GM12864 (cell line): ENCODE results near the gene PIGP.
"Not testable (repeated sequence)": the region's sequence is repeated elsewhere in the genome, so short reads cannot be mapped to it uniquely, and the experiment has no call there.

ENCODE experiments used
- DNase-seq: peaks from one replicate; pipeline ENCODE4 v3.0.0-alpha.2; 2011; ENCODE audit warnings: low read depth
- H3K4me3 ChIP-seq: 2 replicates; pipeline ENCODE4 v1.5.1; 2011; ENCODE audit warnings: mild to moderate bottlenecking, low read depth, low read length, control low read depth
- TF ChIP-seq, protein P1 (sequence below): IDR thresholded peaks from 2 replicates; pipeline ENCODE4 v1.5.1; 2011; ENCODE audit warnings: low read depth, mild to moderate bottlenecking, moderate library complexity, low read length, control low read depth, inconsistent platforms; ENCODE audit errors: missing control alignments

The PIGP gene

DNA sequence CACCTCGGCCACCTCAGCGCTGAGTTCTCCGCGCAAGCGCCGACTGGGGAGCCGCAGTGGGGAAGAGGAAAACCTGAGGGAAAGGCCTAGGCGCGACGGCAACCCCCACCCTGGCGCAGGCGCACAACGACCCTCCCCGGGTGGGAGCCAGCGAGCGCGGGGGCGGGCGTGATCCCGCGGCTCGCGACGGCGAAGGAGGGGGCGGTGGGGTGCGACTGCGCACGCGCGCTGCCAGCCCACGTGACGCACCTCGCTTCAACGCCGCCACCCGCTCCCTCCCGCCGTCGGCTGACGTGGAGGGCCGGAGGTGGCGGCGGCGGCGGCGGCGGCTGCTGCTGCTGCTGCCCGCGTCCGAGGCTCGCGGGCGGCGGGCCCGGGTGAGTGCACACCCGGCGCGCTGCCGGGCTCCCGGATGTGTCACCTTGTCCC is at the start of gene PIGP, which contains the start of gene TTC3:
PIGP (minus strand) TSS at position 84 of the 429 bp plus-strand sequence. CDS start 556 bp downstream, outside the sequence.
TTC3 (plus strand) TSS at position 267 of the 429 bp plus-strand sequence. CDS start 14,004 bp downstream, outside the sequence.
- DNase-seq, result peak; percentile 75
- TF ChIP-seq, protein P1, sequence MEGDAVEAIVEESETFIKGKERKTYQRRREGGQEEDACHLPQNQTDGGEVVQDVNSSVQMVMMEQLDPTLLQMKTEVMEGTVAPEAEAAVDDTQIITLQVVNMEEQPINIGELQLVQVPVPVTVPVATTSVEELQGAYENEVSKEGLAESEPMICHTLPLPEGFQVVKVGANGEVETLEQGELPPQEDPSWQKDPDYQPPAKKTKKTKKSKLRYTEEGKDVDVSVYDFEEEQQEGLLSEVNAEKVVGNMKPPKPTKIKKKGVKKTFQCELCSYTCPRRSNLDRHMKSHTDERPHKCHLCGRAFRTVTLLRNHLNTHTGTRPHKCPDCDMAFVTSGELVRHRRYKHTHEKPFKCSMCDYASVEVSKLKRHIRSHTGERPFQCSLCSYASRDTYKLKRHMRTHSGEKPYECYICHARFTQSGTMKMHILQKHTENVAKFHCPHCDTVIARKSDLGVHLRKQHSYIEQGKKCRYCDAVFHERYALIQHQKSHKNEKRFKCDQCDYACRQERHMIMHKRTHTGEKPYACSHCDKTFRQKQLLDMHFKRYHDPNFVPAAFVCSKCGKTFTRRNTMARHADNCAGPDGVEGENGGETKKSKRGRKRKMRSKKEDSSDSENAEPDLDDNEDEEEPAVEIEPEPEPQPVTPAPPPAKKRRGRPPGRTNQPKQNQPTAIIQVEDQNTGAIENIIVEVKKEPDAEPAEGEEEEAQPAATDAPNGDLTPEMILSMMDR, result no peak
- H3K4me3 ChIP-seq, result peak within 1 kb of the TSS; percentile 78

DNA sequence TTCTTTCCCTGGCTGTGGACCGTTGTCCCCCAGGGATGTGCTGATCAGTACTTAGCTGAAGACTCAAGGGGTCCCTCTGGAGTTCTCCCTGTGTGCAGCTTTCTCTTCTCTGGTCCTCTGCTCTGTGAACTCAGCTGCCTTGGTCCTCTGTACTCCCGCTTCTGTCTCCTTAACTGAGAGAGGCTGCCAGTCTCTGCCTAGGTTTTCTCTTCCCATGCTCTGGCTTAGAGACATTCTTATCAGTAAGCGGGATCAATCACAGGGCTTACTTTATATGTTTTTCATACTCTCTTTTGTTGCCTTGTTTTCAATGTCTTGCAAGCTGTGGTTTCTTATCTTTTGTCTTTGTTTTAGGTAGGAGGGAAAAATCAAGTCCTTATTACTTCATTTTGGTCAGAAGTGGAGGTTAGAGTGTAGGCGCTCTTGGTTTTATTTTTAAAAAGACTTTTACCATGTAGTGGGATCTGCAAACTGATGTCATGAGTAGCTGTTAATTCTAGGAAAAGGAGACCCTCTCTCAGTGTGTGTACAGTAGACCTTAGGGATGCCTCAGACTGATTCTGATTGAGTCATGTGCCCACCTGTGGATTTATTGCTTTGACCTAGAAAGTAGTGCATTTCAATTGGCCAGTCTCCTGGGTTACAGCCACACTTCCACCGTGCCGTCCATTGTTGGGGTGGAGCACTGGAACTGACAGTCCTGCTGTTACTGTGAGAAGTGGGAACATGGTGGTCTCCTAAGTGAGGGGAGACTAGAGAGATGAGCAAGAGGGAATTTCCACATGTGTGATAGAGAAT is 46.7 kb upstream of the PIGP start:
- no peak overlapping the region for H3K4me3 ChIP-seq
- no peak for DNase-seq
- TF ChIP-seq, protein P1, result no peak

- H3K4me3 ChIP-seq, result no peak overlapping the region
- no peak for DNase-seq
Measured at GRCh38 chr21:37118187-37118826, 45.4 kb upstream of the PIGP start.

GRCh38 chr21:37117204-37117603 is 44.3 kb upstream of the PIGP start:
- TF ChIP-seq, protein P1, result no peak
- no peak for DNase-seq
- H3K4me3 ChIP-seq, result no peak overlapping the region

More at GRCh38 chr21:37118187-37118826, 45.4 kb upstream of the PIGP start:
- TF ChIP-seq, protein P1, result no peak

DNA sequence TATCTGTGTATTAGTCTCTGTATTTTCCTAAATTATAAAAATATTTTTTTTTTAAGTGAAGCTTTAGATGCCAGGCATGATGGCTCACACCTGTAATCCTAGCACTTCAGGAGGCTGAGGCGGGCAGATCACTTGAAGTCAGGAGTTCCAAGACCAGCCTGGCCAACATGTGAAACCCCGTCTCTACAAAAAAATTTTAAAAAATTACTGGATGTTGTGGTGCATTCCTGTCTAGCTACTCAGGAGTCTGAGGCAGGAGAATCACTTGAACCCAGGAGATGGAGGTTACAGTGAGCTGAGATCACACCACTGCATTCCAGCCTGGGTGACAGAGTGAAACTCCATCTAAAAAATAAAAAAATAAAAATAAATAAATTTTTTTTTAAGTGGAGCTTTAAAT is 43.6 kb upstream of the PIGP start:
- not testable (repeated sequence) for H3K4me3 ChIP-seq, DNase-seq

GRCh38 chr21:37114301-37114700 is 41.4 kb upstream of the PIGP start:
- not testable (repeated sequence) for DNase-seq

GRCh38 chr21:37111029-37111428 is 38.2 kb upstream of the PIGP start:
- not testable (repeated sequence) for H3K4me3 ChIP-seq, DNase-seq

More at GRCh38 chr21:37114301-37114700, 41.4 kb upstream of the PIGP start:
- not testable (repeated sequence) for H3K4me3 ChIP-seq

DNA sequence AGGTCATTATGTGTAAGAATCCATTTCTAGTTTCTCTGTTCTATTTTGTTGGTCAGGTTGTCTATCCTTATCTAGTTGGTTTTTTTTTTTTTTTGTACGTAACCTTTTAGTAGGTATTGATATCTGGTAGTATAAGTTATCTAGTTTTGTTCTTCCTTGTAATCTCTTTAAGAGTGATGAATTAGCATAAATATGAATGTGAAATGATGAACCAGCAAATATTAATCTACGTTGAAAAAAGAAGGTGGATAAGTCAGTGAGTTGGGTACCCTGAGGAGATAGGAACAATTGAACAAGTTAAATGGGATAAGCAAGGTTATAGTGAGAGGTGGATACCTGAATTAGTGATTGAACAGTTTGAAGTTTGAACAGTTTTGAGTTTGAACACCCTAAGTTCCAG is 34.1 kb upstream of the PIGP start:
- DNase-seq, result no peak
- TF ChIP-seq, protein P1, result no peak
- no peak overlapping the region for H3K4me3 ChIP-seq

GRCh38 chr21:37102746-37103145 is 29.9 kb upstream of the PIGP start:
- DNase-seq, H3K4me3 ChIP-seq: not testable (repeated sequence)
